D721Med (cell line): ENCODE data around the gene ZFP57.

Source experiments
- DNase-seq: peaks from one replicate; pipeline ENCODE4 v3.0.0; 2011; ENCODE audit warnings: low spot score; ENCODE audit not compliant: insufficient read length
- FAIRE-seq: peaks from 2 replicates; lab custom pipeline; 2011; peaks lifted over from hg19 to GRCh38; lab: Jason Lieb, UNC
- CTCF ChIP-seq: IDR thresholded peaks from 2 replicates; pipeline ENCODE4 v1.5.1; 2012; ENCODE audit warnings: mild to moderate bottlenecking, control low read depth; ENCODE audit not compliant: insufficient read depth; ENCODE audit errors: missing control alignments

The ZFP57 gene

DNA sequence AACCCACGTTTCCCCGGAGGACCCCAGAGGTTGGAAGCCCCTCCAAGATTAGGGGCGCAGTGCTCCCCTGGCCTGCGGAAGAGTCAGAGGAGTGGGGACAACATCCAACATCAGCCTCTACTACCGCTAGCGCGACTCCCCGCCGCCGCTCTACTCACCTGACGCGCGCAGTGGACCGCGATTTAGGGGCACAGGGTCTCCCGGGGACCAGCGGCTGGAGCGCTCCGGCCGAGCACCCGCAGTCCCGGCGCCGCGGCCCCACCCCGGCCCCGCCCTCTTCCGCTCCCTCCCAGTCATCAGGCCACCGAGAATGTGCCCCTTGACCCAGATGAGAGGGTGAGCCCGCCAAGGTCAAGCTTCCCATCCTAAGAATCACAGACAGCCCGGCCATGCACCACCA, at the start of gene ZFP57:
Gene ZFP57, minus strand, starts transcription at position 249 of the 400 bp plus-strand sequence. CDS start 4,149 bp downstream, outside the sequence.
- DNase-seq (no peak), FAIRE-seq (no peak)
- TF ChIP-seq CTCF, result no peak

DNA sequence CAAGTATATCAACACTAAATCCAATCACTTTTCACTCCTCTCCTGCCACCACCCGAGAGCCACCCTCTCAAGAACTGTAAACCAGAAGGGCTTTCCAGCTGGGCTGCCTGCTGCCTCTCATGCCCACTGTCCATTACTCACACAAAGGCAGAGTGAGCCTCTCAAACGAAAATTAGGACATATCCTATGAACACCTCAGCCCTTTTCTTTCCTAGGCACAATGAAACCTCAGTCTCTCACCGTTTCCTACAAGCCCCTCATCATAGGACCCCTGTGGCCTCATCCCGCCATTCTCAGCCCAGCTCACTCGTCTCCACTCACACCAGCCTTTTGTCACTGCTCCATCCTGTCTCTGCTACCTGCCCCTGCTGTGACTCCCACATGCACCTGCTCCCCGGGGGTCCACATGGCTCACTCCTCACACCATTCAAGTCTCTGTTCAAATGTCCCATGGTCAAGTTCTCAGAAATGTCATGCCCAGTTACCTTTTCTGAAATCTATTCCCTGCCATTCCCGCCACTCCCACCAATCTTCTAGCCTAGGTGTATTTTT, 49.7 kb upstream of the ZFP57 start:
- DNase-seq (no peak), FAIRE-seq (no peak)
- TF ChIP-seq CTCF, result no peak

DNA sequence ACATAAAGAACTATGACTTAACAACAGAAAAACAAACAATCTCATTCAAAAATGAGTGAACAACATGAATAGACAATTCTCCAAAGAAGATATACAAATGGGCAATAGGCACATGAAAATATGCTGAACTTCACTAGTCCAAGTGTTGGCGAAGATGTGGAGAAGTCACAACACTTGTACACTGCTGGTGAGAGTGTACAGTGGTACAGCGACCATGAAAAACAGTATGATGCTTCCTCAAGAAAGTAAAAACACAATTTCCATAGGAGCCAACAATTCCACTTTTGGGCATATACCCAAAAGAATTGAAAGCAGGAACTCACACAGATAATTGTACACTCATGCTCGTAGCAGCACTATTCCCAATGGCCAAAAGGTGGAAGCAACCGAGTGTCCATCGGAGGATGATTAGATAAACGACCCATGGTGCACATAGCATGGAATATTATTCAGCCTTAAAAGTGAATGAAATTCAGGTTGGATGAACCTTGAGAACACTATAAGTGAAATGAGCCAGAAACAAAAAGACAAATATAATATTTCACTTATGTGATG, 48.9 kb upstream of the ZFP57 start:
- TF ChIP-seq CTCF, result no peak
- FAIRE-seq (no peak), DNase-seq (no peak)

GRCh38 chr6:29728875-29729270, 47.9 kb upstream of the ZFP57 start:
- FAIRE-seq (no peak), DNase-seq (no peak)
- TF ChIP-seq CTCF, result no peak

GRCh38 chr6:29728173-29728874, 47.4 kb upstream of the ZFP57 start:
- no peak for DNase-seq
- no peak for TF ChIP-seq CTCF
- FAIRE-seq, result no peak

DNA sequence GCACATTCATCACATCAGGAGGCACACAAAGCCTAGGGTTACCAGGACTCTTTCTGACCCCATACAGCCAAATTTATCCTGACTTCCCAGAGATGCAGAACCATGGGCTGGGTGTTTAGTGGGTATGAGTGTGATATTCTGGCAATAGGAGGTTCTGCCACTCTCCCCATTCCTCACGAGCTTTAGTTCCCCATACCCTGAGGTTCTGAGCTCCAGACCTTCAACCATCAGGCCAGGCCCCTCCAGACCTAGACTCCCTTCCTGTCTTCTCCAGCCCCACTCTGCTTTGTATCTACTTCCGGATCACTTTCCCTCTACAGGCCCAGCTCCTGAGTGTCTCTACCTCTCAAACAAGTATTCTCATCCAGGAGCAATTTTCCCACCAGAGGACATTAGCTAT, 46.7 kb upstream of the ZFP57 start:
- no peak for TF ChIP-seq CTCF
- DNase-seq (no peak), FAIRE-seq (no peak)
